ENCODE data around the gene DCAKD.
"Not testable (repeated sequence)": the region's sequence is repeated elsewhere in the genome, so short reads cannot be mapped to it uniquely, and the experiment has no call there.

DCAKD gene

GRCh38 chr17:45063198-45063597 lies 11.8 kb upstream of the DCAKD start:
- no peak for DNase-seq (ENCODE audit: low read depth)

- DNase-seq (ENCODE audit: low read depth): no peak
Observed at GRCh38 chr17:45061606-45062205, 10.3 kb upstream of the DCAKD start.

GRCh38 chr17:45060797-45061605 lies 9.6 kb upstream of the DCAKD start, which contains the start of gene NMT1:
NMT1 (plus strand) TSS chr17:45061317; CDS start chr17:45061330, 13 bp downstream.
- DNase-seq (ENCODE audit: low read depth): peak; percentile 92

GRCh38 chr17:45060382-45060796 lies 9.0 kb upstream of the DCAKD start:
- DNase-seq (ENCODE audit: low read depth): no peak

- DNase-seq (ENCODE audit: low read depth): peak; percentile 12
Observed at GRCh38 chr17:45052052-45052772, 780 bp upstream of the DCAKD start.

- DNase-seq (ENCODE audit: low read depth): not testable (repeated sequence)
Observed at GRCh38 chr17:45051720-45052051, 254 bp upstream of the DCAKD start.

- peak; percentile 20 for DNase-seq (ENCODE audit: low read depth)
Observed at GRCh38 chr17:45050481-45051059, 862 bp downstream of the DCAKD start.

GRCh38 chr17:45048795-45049563 lies 2.5 kb downstream of the DCAKD start:
- no peak for DNase-seq (ENCODE audit: low read depth)

- DNase-seq (ENCODE audit: low read depth): no peak
Observed at GRCh38 chr17:45046537-45047125, 4.8 kb downstream of the DCAKD start.

GRCh38 chr17:45043813-45044540 lies 7.5 kb downstream of the DCAKD start:
- DNase-seq (ENCODE audit: low read depth): no peak

- no peak for DNase-seq (ENCODE audit: low read depth)
Observed at GRCh38 chr17:45042346-45043120, 8.9 kb downstream of the DCAKD start.

- no peak for DNase-seq (ENCODE audit: low read depth)
Observed at GRCh38 chr17:45040459-45040858, 11.0 kb downstream of the DCAKD start.

- no peak for DNase-seq (ENCODE audit: low read depth)
Observed at GRCh38 chr17:45038728-45039634, 12.5 kb downstream of the DCAKD start.

GRCh38 chr17:45036691-45037090 lies 14.7 kb downstream of the DCAKD start:
- DNase-seq (ENCODE audit: low read depth): no peak

GRCh38 chr17:45035848-45036247 lies 15.6 kb downstream of the DCAKD start:
- DNase-seq (ENCODE audit: low read depth): no peak

GRCh38 chr17:45034599-45034998 lies 16.8 kb downstream of the DCAKD start:
- DNase-seq (ENCODE audit: low read depth): no peak

GRCh38 chr17:45032174-45032541 lies 19.3 kb downstream of the DCAKD start:
- DNase-seq (ENCODE audit: low read depth): no peak

GRCh38 chr17:45031231-45032173 lies 19.9 kb downstream of the DCAKD start:
- DNase-seq (ENCODE audit: low read depth): no peak
